Measurements from ENCODE around the gene LMCD1. TPM values are rescaled to one million over a fixed set of nuclear protein-coding genes. Genes with fewer than 3 reads are reported as not detected.

Gene LMCD1
- total and polyA plus RNA-seq, 2 of the 8 experiments (the other 6 are each of a cell fraction or from before 2014, with no cell fraction given), result 12.3 to 26.5 TPM

DNA sequence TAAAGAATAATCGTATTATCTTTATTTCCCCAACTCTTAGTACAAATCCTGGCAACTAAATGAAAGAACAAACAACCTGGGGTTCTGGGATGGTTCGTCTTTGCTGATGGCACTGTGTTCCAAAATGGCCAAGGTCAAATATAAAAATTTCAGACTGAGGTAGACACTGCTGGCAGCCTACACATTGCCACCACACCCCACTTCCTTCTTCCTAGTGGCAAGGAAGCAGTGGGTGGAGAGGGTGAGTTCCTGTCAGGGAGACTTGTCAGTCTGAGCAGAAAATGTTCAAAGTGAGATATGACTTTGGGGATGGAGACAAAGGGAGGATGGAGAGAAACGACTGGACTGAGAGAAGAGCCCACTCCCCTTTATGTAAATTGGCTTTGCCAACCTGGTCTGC lies 69.6 kb downstream of the LMCD1 start:
- Histone ChIP-seq H3K4me3 (ENCODE audit: extremely low read depth in 1 of 4, insufficient read depth in 2 of 4, low read depth in 3 of 4, low read length in 4 of 4) (no peak overlapping the region), H2BK20ac (ENCODE audit: low read length) (no peak overlapping the region), H3K18ac (ENCODE audit: extremely low read depth, low read length) (no peak overlapping the region), H2AFZ (ENCODE audit: low read length) (no peak overlapping the region), H3K9ac (replicated peaks in 1 of 4; ENCODE audit: extremely low read depth in 1 of 4, low read depth in 3 of 4, low read length in 3 of 4) (no peak overlapping the region), H3K79me1 (ENCODE audit: low read depth, low read length) (no peaks in the 10 kb centered on the region), H3K27me3 (replicated peaks in 1 of 4; ENCODE audit: control insufficient read depth in 3 of 4, extremely low read depth in 1 of 4, insufficient read depth in 3 of 4, low read length in 3 of 4) (no peaks in the 10 kb centered on the region), H3K4me2 (ENCODE audit: insufficient read depth in 1 of 2, low read depth in 2 of 2, low read length in 2 of 2) (no peak overlapping the region), H2BK15ac (ENCODE audit: low read length) (no peak overlapping the region), H2AK5ac (ENCODE audit: low read depth, low read length) (no peak overlapping the region), H3K27ac (ENCODE audit: low read depth, low read length) (no peak overlapping the region), H2BK5ac (ENCODE audit: low read depth, low read length) (no peak overlapping the region), H3K79me2 (ENCODE audit: control insufficient read depth in 1 of 2, insufficient read depth in 2 of 2, low read length in 2 of 2) (no peaks in the 10 kb centered on the region), H3K9me3 (ENCODE audit: insufficient read depth in 2 of 2, low read depth in 1 of 2, low read length in 1 of 2) (no peaks in the 10 kb centered on the region), H3K4me1 (replicated peaks in 1 of 4; ENCODE audit: control insufficient read depth in 3 of 4, insufficient read depth in 4 of 4, low read length in 3 of 4) (no peaks in the 10 kb centered on the region), H3K23ac (ENCODE audit: insufficient read length) (no peak overlapping the region), H4K8ac (ENCODE audit: extremely low read depth, insufficient read depth, low read length) (no peak overlapping the region), H3K14ac (ENCODE audit: insufficient read length) (no peak overlapping the region), H3K4ac (replicated peaks; ENCODE audit: insufficient read length, low read depth, low read length) (no peak overlapping the region), H2BK120ac (replicated peaks; ENCODE audit: low read depth, low read length) (no peak overlapping the region), H3K36me3 (ENCODE audit: control insufficient read depth in 2 of 4, insufficient read depth in 4 of 4, low read length in 3 of 4) (peaks cover 0 to 25% (median 3%) of the 10 kb centered on the region in 4 experiments; a peak in 2 of 8 replicates), H3K23me2 (ENCODE audit: low read depth, low read length) (no peaks in the 10 kb centered on the region; the same call in 1 of the 2 replicates), H4K91ac (replicated peaks; ENCODE audit: insufficient read length, low read length) (no peak overlapping the region), H2BK12ac (ENCODE audit: low read depth, low read length) (no peak overlapping the region), H4K20me1 (replicated peaks in 1 of 2; ENCODE audit: control insufficient read depth in 1 of 2, insufficient read depth in 2 of 2, low read length in 2 of 2) (peaks cover 0 to 2% of the 10 kb centered on the region in 2 experiments), H3K56ac (replicated peaks; ENCODE audit: insufficient read length, low read depth, low read length) (no peak overlapping the region), H4K5ac (ENCODE audit: insufficient read length, low read depth, low read length) (no peak overlapping the region)
- 91% methylated on average over 2 of the region's 3 CpGs; no CpG with 5 or more reads in 1 of the 2 experiments for WGBS, 2 experiments (ENCODE audit: extremely low coverage in 1 of 2, insufficient coverage in 1 of 2, insufficient read length in 1 of 2, insufficient replicate concordance in 2 of 2, low coverage in 1 of 2, low lambda C conversion rate in 2 of 2, missing lambda C conversion rate in 1 of 2)
- ChIA-PET POLR2A (ENCODE audit: partially characterized antibody) (no interaction called here), CTCF (ENCODE audit: partially characterized antibody) (no interaction called here)
- no peak for TF ChIP-seq EGR1 (IDR thresholded peaks at IDR 0.05; ENCODE audit: borderline replicate concordance, low read depth, low read length)
- TF ChIP-seq ASH2L (IDR thresholded peaks at IDR 0.05; ENCODE audit: low read length), result no peak
- no peak for TF ChIP-seq POU5F1 (IDR thresholded peaks at IDR 0.05; ENCODE audit: low read depth, low read length)
- TF ChIP-seq BRCA1 (IDR thresholded peaks at IDR 0.05; ENCODE audit: low read depth, low read length), result no peak
- no peak for TF ChIP-seq EP300 (IDR thresholded peaks at IDR 0.05; ENCODE audit: borderline replicate concordance in 1 of 2, low read depth in 2 of 2, low read length in 2 of 2)
- TF ChIP-seq TAF7 (optimal IDR thresholded peaks at IDR 0.05; ENCODE audit: borderline replicate concordance, low read depth, low read length), result no peak
- no peak for TF ChIP-seq SIN3A (conservative IDR thresholded peaks at IDR 0.05 in 1 of 2, IDR thresholded peaks at IDR 0.05 in 1 of 2; ENCODE audit: low read depth in 1 of 2, low read length in 2 of 2)
- TF ChIP-seq TBP (IDR thresholded peaks at IDR 0.05; ENCODE audit: low read depth, low read length), result no peak
- FAIRE-seq (no peak), DNase-seq (ENCODE audit: low read depth in 1 of 2, low spot score in 2 of 2) (no peak)

All from H1 (cell line).